ENCODE measurements around the gene PDE1C.

PDE1C gene

DNA sequence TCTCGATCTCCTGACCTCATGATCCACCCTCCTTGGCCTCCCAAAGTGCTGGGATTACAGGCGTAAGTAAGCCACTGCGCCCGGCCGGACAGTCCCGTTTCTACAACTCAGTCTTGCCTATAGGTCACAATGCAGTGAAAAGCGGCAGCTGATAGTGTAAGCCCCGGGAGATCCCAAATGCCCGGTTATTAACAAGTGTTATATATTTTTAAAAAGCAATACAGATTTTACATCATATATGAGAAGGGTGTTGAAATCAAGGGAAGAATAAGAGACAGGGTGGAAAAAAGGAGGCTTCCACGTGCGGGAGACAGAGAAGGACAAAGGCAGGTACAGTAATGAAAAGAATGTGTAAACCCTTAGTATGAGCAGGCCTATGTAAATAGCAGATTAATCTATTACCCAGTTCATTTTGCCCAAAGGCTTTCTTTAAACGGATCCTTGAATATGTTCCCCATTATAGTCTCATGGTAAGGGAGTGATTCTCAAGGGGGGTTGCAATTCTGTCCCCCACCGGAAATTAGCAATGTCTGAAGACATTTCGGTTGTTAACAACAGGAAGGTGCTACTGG, 170.8 kb downstream of the PDE1C start:
- no peak for DNase-seq

- no peak for DNase-seq
Observed at GRCh38 chr7:31896925-31897324, 173.3 kb downstream of the PDE1C start.

DNA sequence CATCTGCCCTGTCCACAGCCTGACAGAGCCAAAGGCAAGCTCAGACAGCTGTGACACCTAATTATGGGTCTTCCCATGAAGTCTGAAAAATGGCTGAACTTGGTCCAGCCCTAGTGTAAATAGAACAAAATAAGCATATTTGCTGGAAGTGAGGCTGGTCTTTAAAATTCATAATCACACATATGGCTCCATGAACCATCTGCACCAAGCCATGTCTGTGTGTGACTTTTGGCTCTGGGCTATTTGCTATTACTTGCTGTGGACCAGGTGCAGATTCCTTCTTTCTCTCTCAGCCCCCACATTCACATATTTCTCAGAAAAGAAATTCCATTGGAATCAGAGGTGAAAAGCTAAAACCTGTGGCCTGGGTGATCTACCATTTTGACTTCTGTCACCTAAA, 175.9 kb downstream of the PDE1C start:
- DNase-seq = no peak

GRCh38 chr7:31893365-31893764, 176.8 kb downstream of the PDE1C start:
- no peak for DNase-seq

DNA sequence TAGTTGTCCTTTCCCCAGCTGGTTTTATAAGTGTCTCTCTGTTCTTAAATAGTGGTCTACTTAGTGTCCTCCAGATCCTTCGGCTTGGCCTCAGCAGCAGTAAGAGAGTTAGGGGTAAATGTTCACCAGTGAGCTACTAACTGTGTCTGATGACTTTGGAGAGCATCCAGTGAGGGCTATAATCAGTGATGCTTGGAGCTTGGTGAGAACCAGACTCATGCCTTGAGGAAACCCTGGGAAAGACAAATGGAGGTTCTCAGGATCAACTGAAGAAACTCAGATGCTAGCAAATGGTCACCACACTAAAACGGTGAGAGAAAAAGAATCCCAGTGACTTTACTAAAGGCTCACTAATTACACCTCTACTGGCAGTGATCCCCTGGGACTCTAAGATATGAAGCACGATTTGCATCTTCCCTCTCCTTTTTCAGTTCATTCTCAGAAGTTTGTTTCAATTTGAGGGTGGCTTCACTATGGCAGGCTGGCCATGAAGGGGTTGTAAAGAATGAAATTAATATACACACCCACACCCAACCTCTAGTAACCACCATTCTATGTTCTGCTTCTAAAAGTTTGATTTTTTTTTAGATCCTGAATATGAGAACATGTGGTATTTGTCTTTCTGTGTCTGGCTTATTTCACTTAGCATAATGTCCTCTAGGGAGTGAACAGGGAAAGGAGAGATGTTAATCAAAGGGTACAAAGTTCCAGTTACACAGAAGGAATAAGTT, 177.9 kb downstream of the PDE1C start:
- DNase-seq = no peak

GRCh38 chr7:31890766-31891165, 179.4 kb downstream of the PDE1C start:
- DNase-seq = no peak

GRCh38 chr7:31890198-31890597, 180.0 kb downstream of the PDE1C start:
- peak in 4 of 51 donors; percentile 5 to 22 (median 10) for DNase-seq

DNA sequence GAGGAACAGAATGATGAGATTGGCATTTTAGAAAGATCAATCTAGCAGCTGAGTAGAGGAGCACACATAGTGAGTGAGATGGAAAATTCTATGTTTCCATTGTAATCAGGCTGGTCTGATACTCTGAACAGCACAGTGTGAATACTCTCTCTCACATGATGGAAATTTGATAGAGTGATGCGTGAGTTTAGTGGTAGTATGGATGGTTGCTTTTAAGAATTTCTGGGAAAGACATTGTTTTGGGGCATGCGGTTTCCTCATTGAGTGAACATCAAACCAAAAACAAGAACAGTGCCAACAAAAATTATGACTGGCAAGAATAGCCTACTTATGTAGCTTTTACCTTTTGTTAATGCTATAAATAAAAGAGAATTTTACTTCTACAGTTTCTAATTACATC, 183.2 kb downstream of the PDE1C start:
- DNase-seq = no peak

GRCh38 chr7:31885171-31885570, 185.0 kb downstream of the PDE1C start:
- DNase-seq = no peak

DNA sequence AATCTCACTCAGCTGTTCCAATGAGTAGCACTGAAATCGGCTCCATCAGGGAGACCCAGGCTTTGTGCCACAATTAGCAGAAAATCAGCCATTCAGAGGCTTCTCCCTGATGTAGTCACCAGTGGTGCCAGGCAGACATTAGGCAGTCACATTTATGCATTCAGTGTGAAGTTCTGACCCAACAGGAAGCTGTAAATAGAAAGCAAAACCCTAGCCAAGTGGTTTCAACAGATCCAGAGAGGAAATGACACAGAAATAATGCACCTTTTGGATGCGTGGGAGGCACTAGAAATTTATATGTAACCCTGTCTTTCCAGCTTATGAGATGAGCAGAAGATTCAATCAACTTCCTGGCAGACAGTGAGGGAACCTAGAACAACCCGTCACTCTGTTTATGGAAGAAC, 186.4 kb downstream of the PDE1C start:
- DNase-seq = peak in 32 of 51 donors; percentile 14 to 73 (median 30)

DNA sequence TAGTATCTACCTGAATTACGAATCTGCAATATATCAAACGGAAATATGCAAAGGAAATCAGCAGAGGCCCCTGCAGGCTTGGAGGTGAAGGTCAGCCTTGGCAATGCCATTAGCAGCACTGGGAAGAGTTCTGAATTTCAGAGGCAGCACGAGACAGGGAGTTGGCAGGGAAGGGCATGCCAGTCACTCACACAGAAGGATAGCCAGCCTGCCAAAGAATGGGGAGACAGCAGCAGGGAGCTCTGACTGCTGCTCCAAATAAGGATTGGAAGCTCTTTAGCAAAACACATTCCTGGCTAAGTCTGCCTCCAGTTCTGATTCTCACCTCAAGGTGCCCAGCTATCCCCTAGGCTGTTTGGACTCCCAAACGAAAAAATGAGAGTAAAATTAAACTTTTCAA, 188.0 kb downstream of the PDE1C start:
- peak in 27 of 51 donors; percentile 3 to 66 (median 32) for DNase-seq

GRCh38 chr7:31878875-31879274, 191.3 kb downstream of the PDE1C start:
- DNase-seq = no peak

- DNase-seq = no peak
Observed at GRCh38 chr7:31875424-31875823, 194.8 kb downstream of the PDE1C start.

- DNase-seq = no peak
Observed at GRCh38 chr7:31874631-31875386, 195.4 kb downstream of the PDE1C start.

GRCh38 chr7:31873816-31874597, 196.2 kb downstream of the PDE1C start:
- no peak for DNase-seq

- no peak for DNase-seq
Observed at GRCh38 chr7:31872545-31873370, 197.4 kb downstream of the PDE1C start.

GRCh38 chr7:31864646-31865045, 205.6 kb downstream of the PDE1C start:
- DNase-seq = no peak

GRCh38 chr7:31860925-31861324, 209.3 kb downstream of the PDE1C start:
- DNase-seq = no peak

DNA sequence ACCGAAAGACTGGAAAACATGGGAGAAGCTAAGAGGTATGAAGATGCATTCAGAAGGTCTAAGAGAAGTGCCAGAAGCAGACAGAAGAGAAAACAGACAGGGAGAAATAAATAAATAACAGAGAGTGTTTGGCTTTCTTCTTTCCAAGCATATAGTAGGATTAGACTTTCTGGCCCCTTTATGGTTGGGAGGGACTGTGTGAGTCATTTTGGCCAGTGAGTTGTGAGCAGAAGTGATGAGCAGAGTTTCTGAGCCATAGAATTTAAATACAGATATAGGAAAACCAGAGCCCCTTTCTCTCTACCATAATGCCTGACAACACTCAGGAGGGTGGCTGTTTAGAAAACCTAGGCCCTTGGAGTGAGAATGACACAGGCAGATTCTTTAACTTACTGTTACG, 212.2 kb downstream of the PDE1C start:
- DNase-seq = no peak

GRCh38 chr7:31857172-31857571, 213.0 kb downstream of the PDE1C start:
- no peak for DNase-seq

DNA sequence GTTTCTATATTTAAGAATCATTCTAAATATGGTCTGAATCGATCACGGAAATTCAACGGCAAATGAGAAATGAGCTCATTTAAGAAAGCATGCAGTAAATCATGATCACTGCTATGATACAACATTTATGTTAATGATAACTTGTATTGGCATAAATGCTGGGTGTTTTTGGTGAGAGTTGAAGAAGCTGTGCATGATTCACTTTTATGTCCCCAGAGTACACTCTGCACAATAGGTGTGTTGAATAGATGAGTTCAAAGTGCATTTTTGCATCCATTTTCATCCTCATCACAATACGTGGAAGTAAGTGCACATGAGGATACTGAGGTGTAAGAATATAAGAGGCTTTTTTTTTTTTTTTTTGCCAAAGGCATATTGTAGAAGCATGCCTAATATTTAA, 213.9 kb downstream of the PDE1C start:
- no peak for DNase-seq
